ENCODE measurements around the gene SPECC1L. TPM values are rescaled to one million over a fixed set of nuclear protein-coding genes. Genes with fewer than 3 reads are reported as not detected.
A peak's percentile ranks its signal among the peaks of the same experiment; 100 is the strongest.

The SPECC1L gene
- total and polyA plus RNA-seq, 10 donors = 5.0 to 65.4 (median 41.5) TPM

DNA sequence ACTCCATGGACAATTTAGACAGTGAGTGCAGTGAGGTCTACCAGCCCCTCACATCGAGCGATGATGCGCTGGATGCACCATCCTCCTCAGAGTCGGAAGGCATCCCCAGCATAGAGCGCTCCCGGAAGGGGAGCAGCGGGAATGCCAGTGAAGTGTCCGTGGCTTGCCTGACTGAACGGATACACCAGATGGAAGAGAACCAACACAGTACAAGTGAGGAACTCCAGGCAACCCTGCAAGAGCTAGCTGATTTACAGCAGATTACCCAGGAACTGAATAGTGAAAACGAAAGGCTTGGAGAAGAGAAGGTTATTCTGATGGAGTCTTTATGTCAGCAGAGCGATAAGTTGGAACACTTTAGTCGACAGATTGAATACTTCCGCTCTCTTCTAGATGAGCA is 51.4 kb downstream of the SPECC1L start:
- 91 to 95% (median 94%) methylated on average over 13 of the region's 13 CpGs for WGBS, 5 donors
- Histone ChIP-seq H3K4me3 (no peak overlapping the region), H3K27ac (no peak overlapping the region), H3K9me3 (no peaks in the 10 kb centered on the region), H3K27me3 (replicated peaks in 1 of 7) (no peaks in the 10 kb centered on the region), H3K4me1 (peaks cover 6 to 16% (median 10%) of the 10 kb centered on the region in 6 donors), H3K36me3 (peaks cover 0 to 91% (median 41%) of the 10 kb centered on the region in 6 donors)
- intact Hi-C loops (cut with DNase I; ENCODE audit: low total_unique reads) = no loop called here
- no peak for TF ChIP-seq CTCF (IDR thresholded peaks at IDR 0.05 in 8 of 11, conservative IDR thresholded peaks at IDR 0.05 in 3 of 11)
- TF ChIP-seq POLR2AphosphoS5 (IDR thresholded peaks at IDR 0.05) = peak in 1 of 3 donors; percentile 28
- TF ChIP-seq POLR2A (IDR thresholded peaks at IDR 0.05) = no peak
- DNase-seq = no peak

DNA sequence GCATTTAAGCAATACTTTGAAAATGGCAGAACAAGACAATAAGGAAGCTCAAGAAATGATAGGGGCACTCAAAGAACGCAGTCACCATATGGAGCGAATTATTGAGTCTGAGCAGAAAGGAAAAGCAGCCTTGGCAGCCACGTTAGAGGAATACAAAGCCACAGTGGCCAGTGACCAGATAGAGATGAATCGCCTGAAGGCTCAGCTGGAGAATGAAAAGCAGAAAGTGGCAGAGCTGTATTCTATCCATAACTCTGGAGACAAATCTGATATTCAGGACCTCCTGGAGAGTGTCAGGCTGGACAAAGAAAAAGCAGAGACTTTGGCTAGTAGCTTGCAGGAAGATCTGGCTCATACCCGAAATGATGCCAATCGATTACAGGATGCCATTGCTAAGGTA is 51.9 kb downstream of the SPECC1L start:
- Histone ChIP-seq H3K4me1 (peaks cover 6 to 16% (median 10%) of the 10 kb centered on the region in 6 donors), H3K4me3 (no peak overlapping the region), H3K9me3 (no peaks in the 10 kb centered on the region), H3K36me3 (peaks cover 0 to 91% (median 43%) of the 10 kb centered on the region in 6 donors), H3K27me3 (replicated peaks in 1 of 7) (no peaks in the 10 kb centered on the region), H3K27ac (no peak overlapping the region)
- 89 to 93% (median 92%) methylated on average over 6 of the region's 6 CpGs for WGBS, 5 donors
- no peak for TF ChIP-seq CTCF (IDR thresholded peaks at IDR 0.05 in 8 of 11, conservative IDR thresholded peaks at IDR 0.05 in 3 of 11)
- no peak for TF ChIP-seq POLR2AphosphoS5 (IDR thresholded peaks at IDR 0.05)
- no peak for TF ChIP-seq POLR2A (IDR thresholded peaks at IDR 0.05)
- intact Hi-C loops (cut with DNase I; ENCODE audit: low total_unique reads) = no loop called here
- DNase-seq = no peak

- Histone ChIP-seq H3K4me1 (peaks cover 6 to 16% (median 10%) of the 10 kb centered on the region in 6 donors), H3K4me3 (no peak overlapping the region), H3K27ac (no peak overlapping the region), H3K36me3 (peaks cover 0 to 94% (median 45%) of the 10 kb centered on the region in 6 donors), H3K9me3 (no peaks in the 10 kb centered on the region), H3K27me3 (replicated peaks in 1 of 7) (no peaks in the 10 kb centered on the region)
- 86 to 96% (median 93%) methylated on average over 2 of the region's 2 CpGs for WGBS, 5 donors
- TF ChIP-seq POLR2AphosphoS5 (IDR thresholded peaks at IDR 0.05) (no peak), CTCF (IDR thresholded peaks at IDR 0.05 in 8 of 11, conservative IDR thresholded peaks at IDR 0.05 in 3 of 11) (no peak), POLR2A (IDR thresholded peaks at IDR 0.05) (no peak)
- no peak for DNase-seq
- intact Hi-C loops (cut with DNase I; ENCODE audit: low total_unique reads) = no loop called here
Measured at GRCh38 chr22:24323233-24323632, 52.6 kb downstream of the SPECC1L start.

- intact Hi-C loops (cut with DNase I; ENCODE audit: low total_unique reads) = no loop called here
- no peak for DNase-seq
- Histone ChIP-seq H3K27ac (no peak overlapping the region), H3K9me3 (no peaks in the 10 kb centered on the region), H3K36me3 (peaks cover 0 to 94% (median 47%) of the 10 kb centered on the region in 6 donors), H3K27me3 (replicated peaks in 1 of 7) (no peaks in the 10 kb centered on the region), H3K4me3 (no peak overlapping the region), H3K4me1 (peaks cover 6 to 16% (median 10%) of the 10 kb centered on the region in 6 donors)
- TF ChIP-seq POLR2A (IDR thresholded peaks at IDR 0.05) (no peak), POLR2AphosphoS5 (IDR thresholded peaks at IDR 0.05) (no peak), CTCF (IDR thresholded peaks at IDR 0.05 in 8 of 11, conservative IDR thresholded peaks at IDR 0.05 in 3 of 11) (no peak)
- WGBS, 5 donors = 85 to 93% (median 90%) methylated on average over 3 of the region's 3 CpGs
Measured at GRCh38 chr22:24323695-24324094, 53.1 kb downstream of the SPECC1L start.
